Measurements from ENCODE around the gene LY86.

- no peak for TF ChIP-seq CTCF (IDR thresholded peaks at IDR 0.05; ENCODE audit: low read depth, low read length, poor library complexity, severe bottlenecking)
- no peak for TF ChIP-seq EZH2phosphoT487 (IDR thresholded peaks at IDR 0.05; ENCODE audit: borderline replicate concordance, low read length)
Observed at GRCh38 chr6:6603317-6603716, 14.8 kb downstream of the LY86 start.

All from DOHH2 (cell line).